Lower lobe of right lung (tissue), 2 donors: ENCODE results near the gene PPA1. TPM values are rescaled to one million over a fixed set of nuclear protein-coding genes. Genes with fewer than 3 reads are reported as not detected.

Source experiments
- ATAC-seq, 2 donors: fragments of 200-7000 bp; cut with Tn5 transposase; one replicate each; pipeline ENCODE4 v1.9.1; 2020 to 2022; ENCODE audit warnings: mild to moderate bottlenecking in 2 of 2, moderate library complexity in 2 of 2
- DNase-seq: peaks from one replicate; pipeline ENCODE4 v3.0.0-alpha.2; 2020
- H3K27ac ChIP-seq: fragments of 200-600 bp; one replicate; pipeline ENCODE4 v1.8.0; 2022
- H3K27me3 ChIP-seq: fragments of 200-600 bp; one replicate; pipeline ENCODE4 v1.8.0; 2022; ENCODE audit warnings: low read depth
- H3K36me3 ChIP-seq: fragments of 200-600 bp; one replicate; pipeline ENCODE4 v1.8.0; 2022; ENCODE audit warnings: mild to moderate bottlenecking
- H3K4me1 ChIP-seq: fragments of 200-600 bp; one replicate; pipeline ENCODE4 v1.8.0; 2022
- H3K4me3 ChIP-seq: fragments of 200-600 bp; one replicate; pipeline ENCODE4 v1.8.0; 2022; ENCODE audit warnings: mild to moderate bottlenecking
- H3K9me3 ChIP-seq: fragments of 200-600 bp; one replicate; pipeline ENCODE4 v1.8.0; 2022
- CTCF ChIP-seq: fragments of 200-600 bp; IDR thresholded peaks from one replicate; pipeline ENCODE4 v1.8.0; 2022; ENCODE audit warnings: antibody characterized with exemption, mild to moderate bottlenecking
- intact Hi-C: fragments of 100-400 bp; cut with DNase I; formaldehyde crosslinking; loops from one replicate; pipeline ENCODE4 v1.11.0; 2022
- total RNA-seq: library from RNA; stranded (reverse); fragmentation: NEBNext Ultra II Directional; extraction: Animal tissue kit (Norgen Biotek cat#: 25700); gene quantifications from one replicate; pipeline ENCODE4 v1.2.1, GENCODE V29; 2021
- donor health status: DM: no; HTN: yes; CAD: no; lungs with severe emphysema.

The PPA1 gene
- total RNA-seq, 1 donor from 2014 or later: 163 TPM

- DNase-seq: no peak
- Histone ChIP-seq H3K27ac (no peak overlapping the region), H3K4me3 (no peak overlapping the region), H3K4me1 (peaks cover 27% of the 10 kb centered on the region), H3K36me3 (peaks cover 2% of the 10 kb centered on the region), H3K9me3 (no peaks in the 10 kb centered on the region), H3K27me3 (no peaks in the 10 kb centered on the region)
- no peak for TF ChIP-seq CTCF
- no peak for ATAC-seq
- intact Hi-C loops: no loop called here
Measured at GRCh38 chr10:70234668-70235447, 1.6 kb upstream of the PPA1 start.

DNA sequence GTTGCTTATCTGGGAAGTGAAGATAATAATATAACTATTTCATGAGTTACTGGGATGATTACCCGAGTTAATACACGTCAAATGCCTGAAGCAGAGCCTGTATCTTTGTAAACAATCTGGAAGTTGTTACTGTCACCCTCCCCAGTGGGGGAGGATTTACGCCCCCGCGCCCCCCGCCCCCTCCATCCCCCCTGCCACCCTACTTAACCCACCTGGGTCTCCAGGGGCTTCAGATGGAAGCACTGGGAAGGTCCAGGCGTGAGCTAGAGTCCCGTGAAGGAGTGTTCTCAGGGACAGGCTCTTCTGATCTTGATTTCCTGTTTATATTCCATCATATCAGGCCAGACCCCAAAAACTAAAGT, 691 bp upstream of the PPA1 start:
- H3K9me3 ChIP-seq: no peaks in the 10 kb centered on the region
- ATAC-seq: no peak
- peak overlapping the region; percentile 85 for H3K27ac ChIP-seq
- intact Hi-C loops: no loop called here
- H3K36me3 ChIP-seq: peaks cover 10% of the 10 kb centered on the region
- peaks cover 32% of the 10 kb centered on the region for H3K4me1 ChIP-seq
- peak; percentile 2 for TF ChIP-seq CTCF
- peak overlapping the region; percentile 79 for H3K4me3 ChIP-seq
- H3K27me3 ChIP-seq: no peaks in the 10 kb centered on the region
- DNase-seq: no peak

DNA sequence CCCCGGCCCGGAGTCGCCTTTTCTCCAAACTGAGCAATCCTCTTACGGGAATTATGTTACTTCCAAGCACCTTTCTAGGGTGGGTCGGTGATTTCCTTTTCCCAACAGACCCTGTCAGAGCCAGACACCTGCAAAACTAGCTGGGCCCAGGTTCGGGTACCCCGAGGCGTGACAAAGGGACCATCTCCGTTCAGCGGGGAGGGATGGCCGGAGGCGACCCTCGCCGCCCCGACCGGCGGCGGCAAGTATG, 445 bp downstream of the PPA1 start:
- Histone ChIP-seq H3K36me3 (peaks cover 20% of the 10 kb centered on the region), H3K4me3 (peak overlapping the region; percentile 79), H3K9me3 (no peaks in the 10 kb centered on the region), H3K27ac (peak overlapping the region; percentile 85), H3K4me1 (peaks cover 43% of the 10 kb centered on the region), H3K27me3 (no peaks in the 10 kb centered on the region)
- intact Hi-C loops: no loop called here
- no peak for DNase-seq
- peak in 1 of 2 donors; percentile 1 for ATAC-seq
- TF ChIP-seq CTCF: no peak

DNA sequence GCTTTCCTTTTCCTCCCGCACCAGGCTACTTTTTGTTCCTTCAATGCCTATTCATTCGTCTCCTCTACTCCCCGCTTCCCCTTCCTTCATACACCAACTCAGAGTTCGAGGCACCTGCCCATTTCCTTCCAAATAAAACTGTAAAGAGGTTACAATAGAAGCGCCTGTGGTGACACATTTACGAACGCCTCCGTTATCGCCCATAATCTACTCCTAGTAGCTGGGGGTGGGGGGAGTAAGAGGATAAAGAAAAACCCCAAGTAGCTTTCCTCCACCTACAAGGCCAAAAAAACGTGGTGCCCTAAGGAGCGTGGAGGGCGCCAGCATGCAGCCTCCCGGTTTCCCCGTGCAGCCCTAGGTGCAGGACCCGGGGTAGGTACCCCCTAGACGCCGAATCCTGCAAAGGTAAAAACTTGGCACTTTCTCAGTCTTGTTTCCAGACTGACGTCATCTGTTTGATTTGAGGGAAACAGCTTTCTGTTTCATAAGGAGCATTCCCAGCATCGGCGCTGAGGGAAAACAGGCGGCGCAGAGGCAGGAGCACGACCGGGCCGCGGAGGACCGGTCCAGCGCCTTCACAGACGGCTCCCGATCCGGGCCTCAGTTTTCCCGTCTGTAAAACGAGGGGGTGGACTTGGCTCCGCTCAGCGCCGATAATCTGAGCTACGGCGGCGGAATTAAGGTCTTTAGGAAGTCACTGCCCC, 922 bp downstream of the PPA1 start:
- Histone ChIP-seq H3K4me3 (peak overlapping the region; percentile 79), H3K9me3 (no peaks in the 10 kb centered on the region), H3K4me1 (peaks cover 48% of the 10 kb centered on the region), H3K27ac (peak overlapping the region; percentile 85), H3K36me3 (peaks cover 20% of the 10 kb centered on the region), H3K27me3 (no peaks in the 10 kb centered on the region)
- intact Hi-C loops: no loop called here
- ATAC-seq: peak; percentile 59 to 74
- no peak for TF ChIP-seq CTCF
- DNase-seq: peak; percentile 68

GRCh38 chr10:70228491-70228890, 4.7 kb downstream of the PPA1 start:
- intact Hi-C loops: loop anchor here (10.0 kb wide), 1 partner anchor 136 kb away; no protein-coding TSS in a partner anchor
- H3K27ac ChIP-seq: no peak overlapping the region
- ATAC-seq: no peak

More at GRCh38 chr10:70228491-70228890, 4.7 kb downstream of the PPA1 start:
- Histone ChIP-seq H3K36me3 (peaks cover 20% of the 10 kb centered on the region), H3K9me3 (no peaks in the 10 kb centered on the region), H3K27me3 (no peaks in the 10 kb centered on the region), H3K4me3 (no peak overlapping the region), H3K4me1 (peaks cover 48% of the 10 kb centered on the region)
- no peak for TF ChIP-seq CTCF
- no peak for DNase-seq
